Right lobe of liver (tissue), 6 donors: ENCODE measurements around the gene TSHR. TPM values are rescaled to one million over a fixed set of nuclear protein-coding genes. Genes with fewer than 3 reads are reported as not detected.

Experiments
- ATAC-seq, 4 donors: fragments of 200-7000 bp; cut with Tn5 transposase; one replicate each; pipeline ENCODE4 v1.9.1; 2020; ENCODE audit warnings: mild to moderate bottlenecking in 4 of 4, moderate library complexity in 4 of 4
- DNase-seq, 3 donors: peaks; one replicate each; pipeline ENCODE4 v3.0.0-alpha.2; 2020
- H3K27ac ChIP-seq, 3 donors: fragments of 200-600 bp; one replicate each; pipeline ENCODE4 v1.8.0; 2022
- H3K27me3 ChIP-seq, 2 donors: fragments of 200-600 bp; one replicate each; pipeline ENCODE4 v1.8.0; 2022
- H3K36me3 ChIP-seq, 4 donors: fragments of 200-600 bp; sonication (generic) in 1 of 4; one replicate each; pipeline versions ENCODE4 v1.5.1 to v1.8.0; 2017 to 2022; ENCODE audit warnings: control low read depth in 1 of 4
- H3K4me1 ChIP-seq, 4 donors: fragments of 200-600 bp; sonication (generic) in 1 of 4; one replicate each; pipeline versions ENCODE4 v1.5.1 to v1.8.0; 2017 to 2022; ENCODE audit warnings: control low read depth in 1 of 4
- H3K4me3 ChIP-seq, 3 donors: fragments of 200-600 bp; one replicate each; pipeline ENCODE4 v1.8.0; 2022
- H3K9me3 ChIP-seq, 4 donors: fragments of 200-600 bp; sonication (generic) in 1 of 4; one replicate each; pipeline versions ENCODE4 v1.5.1 to v1.8.0; 2017 to 2022; ENCODE audit warnings: control low read depth in 1 of 4
- POLR2A ChIP-seq: fragments of 450-650 bp; IDR thresholded peaks from one replicate; pipeline ENCODE4 v1.6.1; 2017; ENCODE audit warnings: antibody characterized with exemption, mild to moderate bottlenecking
- WGBS: methylation state at CpG from one replicate; pipeline ENCODE4 v1.1.6; 2018; ENCODE audit warnings: low coverage, low lambda C conversion rate; ENCODE audit not compliant: insufficient coverage; ENCODE audit errors: missing lambda C conversion rate; 5-methylcytosine and 5-hydroxymethylcytosine counted together
- intact Hi-C, 2 donors: fragments of 100-400 bp; cut with DNase I; formaldehyde crosslinking; loops; one replicate each; pipeline versions ENCODE4 v1.11.2 to v1.14.1; 2022
- total RNA-seq, 6 experiments: library from RNA; depleted of rRNA in 2 of 6; stranded (reverse); fragments of >200 nt in 2 of 6; fragmentation: NEBNext Ultra II Directional in 3 of 6; extraction: Animal tissue kit (Norgen Biotek cat#: 25700) in 3 of 6; gene quantifications; one replicate each; pipeline versions ENCODE4 v1.1.0 to v1.2.4, GENCODE V29; 2016 to 2023
- TF ChIP-seq, protein P1 (sequence below), 4 donors: fragments of 200-600 bp in 3 of 4; fragments of 450-650 bp in 1 of 4; IDR thresholded peaks; one replicate each; pipeline versions ENCODE4 v1.5.1 to v1.8.0; 2016 to 2022; ENCODE audit warnings: antibody characterized with exemption in 4 of 4, mild to moderate bottlenecking in 2 of 4
- donor health status: DM: no; HTN: yes; CAD: no.
- donor health status: DM: no; HTN: no; CAD: no.
- donor health status: DM: no; HTN: no; CAD: no.
- donor health status: DM: no; HTN: yes; CAD: no.
- donor health status: DM: no; HTN: yes; CAD: no.

Gene TSHR
- total RNA-seq, 6 experiments from 2014 or later: 0.37 TPM; not detected in 5

DNA sequence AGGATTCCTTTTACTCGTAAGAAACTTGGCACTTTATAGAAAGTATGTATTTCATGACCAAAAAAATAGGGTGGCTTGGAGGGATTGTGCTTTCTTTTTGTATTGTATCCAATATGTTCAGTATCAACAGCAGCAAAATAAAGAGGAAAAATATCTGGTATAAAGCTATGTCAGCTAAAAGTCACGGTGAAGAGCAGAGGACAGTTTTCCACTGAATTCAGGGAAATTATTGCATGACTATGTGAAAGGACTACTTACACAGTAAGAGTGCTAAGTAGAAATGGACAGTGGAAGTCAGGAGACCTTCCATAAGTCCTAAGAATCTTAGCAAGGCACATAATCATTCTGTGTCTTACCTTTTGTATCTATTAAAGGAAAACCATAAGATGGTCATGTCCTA lies 19.3 kb downstream of the TSHR start:
- no peak overlapping the region for H3K27ac ChIP-seq
- no peaks in the 10 kb centered on the region for H3K9me3 ChIP-seq
- H3K4me1 ChIP-seq: no peaks in the 10 kb centered on the region
- DNase-seq (no peak), ATAC-seq (no peak)
- no peak overlapping the region for H3K4me3 ChIP-seq
- intact Hi-C loops: no loop called here
- 75% methylated on average over 2 of the region's 2 CpGs for WGBS
- TF ChIP-seq POLR2A: no peak
- TF ChIP-seq, protein P1, sequence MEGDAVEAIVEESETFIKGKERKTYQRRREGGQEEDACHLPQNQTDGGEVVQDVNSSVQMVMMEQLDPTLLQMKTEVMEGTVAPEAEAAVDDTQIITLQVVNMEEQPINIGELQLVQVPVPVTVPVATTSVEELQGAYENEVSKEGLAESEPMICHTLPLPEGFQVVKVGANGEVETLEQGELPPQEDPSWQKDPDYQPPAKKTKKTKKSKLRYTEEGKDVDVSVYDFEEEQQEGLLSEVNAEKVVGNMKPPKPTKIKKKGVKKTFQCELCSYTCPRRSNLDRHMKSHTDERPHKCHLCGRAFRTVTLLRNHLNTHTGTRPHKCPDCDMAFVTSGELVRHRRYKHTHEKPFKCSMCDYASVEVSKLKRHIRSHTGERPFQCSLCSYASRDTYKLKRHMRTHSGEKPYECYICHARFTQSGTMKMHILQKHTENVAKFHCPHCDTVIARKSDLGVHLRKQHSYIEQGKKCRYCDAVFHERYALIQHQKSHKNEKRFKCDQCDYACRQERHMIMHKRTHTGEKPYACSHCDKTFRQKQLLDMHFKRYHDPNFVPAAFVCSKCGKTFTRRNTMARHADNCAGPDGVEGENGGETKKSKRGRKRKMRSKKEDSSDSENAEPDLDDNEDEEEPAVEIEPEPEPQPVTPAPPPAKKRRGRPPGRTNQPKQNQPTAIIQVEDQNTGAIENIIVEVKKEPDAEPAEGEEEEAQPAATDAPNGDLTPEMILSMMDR (IDR thresholded peaks at IDR 0.05): no peak
- no peaks in the 10 kb centered on the region for H3K27me3 ChIP-seq
- no peaks in the 10 kb centered on the region for H3K36me3 ChIP-seq

DNA sequence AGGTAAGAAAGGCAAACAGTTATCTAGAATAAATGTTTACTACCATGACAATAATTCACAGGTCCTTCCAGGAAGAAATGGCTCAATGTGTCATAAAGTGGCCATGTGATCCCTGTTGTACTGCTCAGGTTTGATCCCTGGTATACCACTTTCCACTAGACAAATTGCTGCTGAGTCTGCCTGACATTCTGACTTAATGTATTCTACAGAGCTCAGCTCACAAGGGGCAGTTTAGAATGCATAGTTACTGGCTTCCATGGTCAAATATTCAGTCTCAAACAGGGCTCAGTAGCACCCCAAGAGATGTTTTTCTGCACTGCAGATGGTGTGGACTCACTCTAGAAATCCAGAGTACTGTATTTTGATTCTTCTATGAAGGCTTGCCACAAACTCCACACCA lies 21.8 kb downstream of the TSHR start:
- no peak overlapping the region for H3K27ac ChIP-seq
- H3K27me3 ChIP-seq: no peaks in the 10 kb centered on the region
- no peaks in the 10 kb centered on the region for H3K9me3 ChIP-seq
- no peak overlapping the region for H3K4me3 ChIP-seq
- no peaks in the 10 kb centered on the region for H3K4me1 ChIP-seq
- no peaks in the 10 kb centered on the region for H3K36me3 ChIP-seq
- ATAC-seq (peak in 2 of 4 donors; percentile 37 to 83), DNase-seq (no peak)
- no peak for TF ChIP-seq POLR2A
- TF ChIP-seq, protein P1 (IDR thresholded peaks at IDR 0.05): no peak
- intact Hi-C loops: no loop called here

DNA sequence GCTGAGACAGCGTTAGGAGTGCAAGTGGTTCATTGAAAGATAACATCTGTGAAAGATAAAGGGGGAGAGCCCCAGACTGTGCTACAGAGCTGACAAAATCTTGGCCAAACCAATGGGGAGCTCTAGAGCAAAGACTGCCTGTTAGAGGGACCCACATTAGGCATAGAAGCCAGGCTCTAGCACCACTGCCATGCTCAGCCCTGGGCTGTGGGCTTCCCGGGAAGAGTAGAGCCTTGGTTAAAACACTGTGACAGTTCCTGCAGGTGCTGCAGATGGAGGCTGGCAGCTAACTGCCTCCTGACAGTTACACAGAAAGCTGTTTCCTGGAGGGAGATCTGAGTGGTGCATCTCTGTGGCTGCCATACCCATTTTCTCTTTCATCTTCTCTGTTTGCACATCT lies 23.0 kb downstream of the TSHR start:
- ATAC-seq (no peak), DNase-seq (no peak)
- intact Hi-C loops: no loop called here

DNA sequence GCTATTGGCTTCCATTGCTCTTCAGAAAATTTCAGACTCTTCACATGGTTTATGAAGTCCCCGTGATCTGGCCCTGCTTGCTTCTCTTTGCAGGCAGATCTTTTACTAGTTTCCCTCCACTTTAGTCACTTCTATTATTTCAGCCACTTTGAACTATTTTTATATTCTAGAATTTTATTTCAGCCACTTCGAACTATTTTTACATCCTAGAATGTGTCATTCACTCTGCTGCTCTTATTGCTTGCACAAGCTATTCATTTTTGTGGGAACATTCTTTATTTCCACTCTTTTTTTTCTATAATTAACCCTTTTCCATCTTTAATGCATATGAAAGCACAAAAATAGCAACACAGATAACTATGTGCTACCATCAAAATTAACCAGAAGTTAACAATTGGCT lies 24.5 kb downstream of the TSHR start:
- WGBS: 58% methylated on average over 2 of the region's 2 CpGs
- Histone ChIP-seq H3K27ac (no peak overlapping the region), H3K27me3 (no peaks in the 10 kb centered on the region), H3K4me1 (no peaks in the 10 kb centered on the region), H3K4me3 (no peak overlapping the region), H3K9me3 (no peaks in the 10 kb centered on the region), H3K36me3 (no peaks in the 10 kb centered on the region)
- DNase-seq (no peak), ATAC-seq (no peak)
- intact Hi-C loops: no loop called here
- no peak for TF ChIP-seq POLR2A
- TF ChIP-seq, protein P1 (IDR thresholded peaks at IDR 0.05): no peak

More for the DNA sequence above, 23.0 kb downstream of the TSHR start:
- H3K36me3 ChIP-seq: no peaks in the 10 kb centered on the region
- 40% methylated on average over 1 of the region's 2 CpGs for WGBS
- no peaks in the 10 kb centered on the region for H3K27me3 ChIP-seq
- TF ChIP-seq, protein P1 (IDR thresholded peaks at IDR 0.05): no peak
- TF ChIP-seq POLR2A: no peak
- H3K9me3 ChIP-seq: no peaks in the 10 kb centered on the region
- no peak overlapping the region for H3K4me3 ChIP-seq
- no peaks in the 10 kb centered on the region for H3K4me1 ChIP-seq
- H3K27ac ChIP-seq: no peak overlapping the region

DNA sequence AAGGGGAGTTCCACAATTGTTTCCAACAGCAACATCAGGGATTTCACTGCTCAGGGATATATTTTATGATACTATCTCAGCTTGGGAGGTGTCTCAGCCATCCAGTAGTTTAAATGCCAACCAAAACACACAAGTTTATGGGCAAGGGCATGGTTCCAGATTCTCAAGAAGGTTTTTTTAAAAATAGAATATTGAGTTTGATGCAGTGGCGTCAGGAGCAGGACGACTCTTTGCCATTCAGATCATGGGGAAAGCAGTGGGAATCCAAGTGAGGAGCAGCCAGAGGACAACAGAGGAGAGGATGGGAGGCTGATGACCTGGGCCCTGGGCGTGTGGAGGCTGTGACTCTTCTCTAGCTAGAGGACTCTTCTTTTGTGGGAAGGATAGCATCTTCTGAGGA lies 25.7 kb downstream of the TSHR start:
- no peaks in the 10 kb centered on the region for H3K27me3 ChIP-seq
- no peaks in the 10 kb centered on the region for H3K9me3 ChIP-seq
- no peak for ATAC-seq
- intact Hi-C loops: no loop called here
- H3K4me1 ChIP-seq: no peaks in the 10 kb centered on the region
- TF ChIP-seq, protein P1 (IDR thresholded peaks at IDR 0.05): no peak
- TF ChIP-seq POLR2A: no peak
- WGBS: 60% methylated on average over 3 of the region's 3 CpGs
- DNase-seq: no peak
- H3K4me3 ChIP-seq: no peak overlapping the region
- no peaks in the 10 kb centered on the region for H3K36me3 ChIP-seq
- no peak overlapping the region for H3K27ac ChIP-seq
